Testis (tissue), 2 donors: ENCODE results near the gene C4BPB.

Experiments
- CTCF ChIP-seq, 3 experiments: fragments of 450-650 bp in 2 of 3; fragments of 200-600 bp in 1 of 3; sonication (generic) in 1 of 3; IDR thresholded peaks; one replicate each; pipeline ENCODE4 v1.5.1; 2016 to 2019; ENCODE audit warnings: antibody characterized with exemption in 3 of 3, mild to moderate bottlenecking in 2 of 3, moderate library complexity in 1 of 3
- POLR2A ChIP-seq: fragments of 450-650 bp; IDR thresholded peaks from one replicate; pipeline ENCODE4 v1.6.1; 2017; ENCODE audit warnings: antibody characterized with exemption, mild to moderate bottlenecking, moderate library complexity

- no peak for TF ChIP-seq CTCF (IDR thresholded peaks at IDR 0.05)
- no peak for TF ChIP-seq POLR2A
Measured at GRCh38 chr1:207129053-207129452, 40.4 kb downstream of the C4BPB start.
